Neural cell (in vitro differentiated cells): ENCODE measurements around the gene TRAPPC5.

ENCODE experiments used
- CTCF ChIP-seq: fragments of 450-650 bp; IDR thresholded peaks from 2 replicates; pipeline ENCODE4 v1.5.1; 2014; ENCODE audit warnings: antibody characterized with exemption, mild to moderate bottlenecking, moderate library complexity; ENCODE audit not compliant: poor library complexity, severe bottlenecking
- EP300 ChIP-seq: fragments of 450-650 bp; conservative IDR thresholded peaks from 2 replicates; pipeline ENCODE4 v1.6.1; 2014; ENCODE audit warnings: antibody characterized with exemption, mild to moderate bottlenecking, moderate library complexity; ENCODE audit not compliant: poor library complexity, severe bottlenecking
- EZH2 ChIP-seq: fragments of 200-600, 300-800 bp; shearing (Covaris generic), sonication (generic); IDR thresholded peaks from 2 replicates; pipeline ENCODE4 v1.6.1; 2014; ENCODE audit warnings: antibody characterized with exemption, low read length, borderline replicate concordance, mild to moderate bottlenecking; ENCODE audit not compliant: insufficient read depth, poor library complexity, severe bottlenecking
- POLR2AphosphoS5 ChIP-seq: IDR thresholded peaks from 2 replicates; pipeline ENCODE4 v1.6.1; 2012
- RAD21 ChIP-seq: fragments of 450-650 bp; conservative IDR thresholded peaks from 2 replicates; pipeline ENCODE4 v1.6.1; 2014; ENCODE audit warnings: antibody characterized with exemption, mild to moderate bottlenecking, moderate library complexity
- REST ChIP-seq: IDR thresholded peaks from 2 replicates; pipeline ENCODE4 v1.6.1; 2012; ENCODE audit warnings: borderline replicate concordance

GRCh38 chr19:7636317-7636690 is 44.3 kb upstream of the TRAPPC5 start:
- TF ChIP-seq CTCF (no peak), POLR2AphosphoS5 (no peak), EZH2 (no peak), EP300 (no peak), RAD21 (no peak), REST (no peak)
